Fibroblast of gingiva (primary cell): ENCODE data around the gene GGT6.

Experiments
- DNase-seq: peaks from one replicate; pipeline ENCODE4 v3.0.0-alpha.2; 2011; ENCODE audit warnings: low read depth

The GGT6 gene

GRCh38 chr17:4537451-4538235 lies 22.7 kb downstream of the GGT6 start:
- DNase-seq = no peak

- peak; percentile 27 for DNase-seq
Measured at GRCh38 chr17:4536742-4537411, 23.5 kb downstream of the GGT6 start.

- DNase-seq = no peak
Measured at GRCh38 chr17:4536259-4536741, 24.1 kb downstream of the GGT6 start.

GRCh38 chr17:4535667-4536258 lies 24.6 kb downstream of the GGT6 start:
- no peak for DNase-seq

GRCh38 chr17:4534928-4535666 lies 25.3 kb downstream of the GGT6 start:
- DNase-seq = no peak

GRCh38 chr17:4534515-4534914 lies 25.9 kb downstream of the GGT6 start:
- no peak for DNase-seq

- DNase-seq = no peak
Measured at GRCh38 chr17:4533523-4534504, 26.6 kb downstream of the GGT6 start.

GRCh38 chr17:4532860-4533522 lies 27.4 kb downstream of the GGT6 start:
- no peak for DNase-seq

- no peak for DNase-seq
Measured at GRCh38 chr17:4531988-4532736, 28.2 kb downstream of the GGT6 start.

- no peak for DNase-seq
Measured at GRCh38 chr17:4530799-4531730, 29.3 kb downstream of the GGT6 start.

- DNase-seq = no peak
Measured at GRCh38 chr17:4529533-4530152, 30.7 kb downstream of the GGT6 start.

GRCh38 chr17:4527566-4528125 lies 32.7 kb downstream of the GGT6 start:
- no peak for DNase-seq

- DNase-seq = peak; percentile 4
Measured at GRCh38 chr17:4527134-4527533, 33.2 kb downstream of the GGT6 start.

GRCh38 chr17:4525691-4526397 lies 34.5 kb downstream of the GGT6 start:
- DNase-seq = no peak

- no peak for DNase-seq
Measured at GRCh38 chr17:4523946-4524345, 36.4 kb downstream of the GGT6 start.

GRCh38 chr17:4522661-4523060 lies 37.7 kb downstream of the GGT6 start:
- DNase-seq = no peak

- no peak for DNase-seq
Measured at GRCh38 chr17:4520894-4521600, 39.3 kb downstream of the GGT6 start.
